Tibial nerve (tissue), 4 donors: ENCODE data around the gene ANKRD44. TPM values are rescaled to one million over a fixed set of nuclear protein-coding genes. Genes with fewer than 3 reads are reported as not detected.
A peak's percentile ranks its signal among the peaks of the same experiment; 100 is the strongest.

ENCODE experiments used
- DNase-seq, 2 donors: peaks; one replicate each; pipeline ENCODE4 v3.0.0-alpha.2; 2019; ENCODE audit warnings: low spot score in 2 of 2
- H3K27ac ChIP-seq, 4 donors: fragments of 200-600 bp; sonication (generic) in 3 of 4; one replicate each; pipeline ENCODE4 v1.5.1; 2017 to 2019; ENCODE audit warnings: mild to moderate bottlenecking in 1 of 4
- H3K27me3 ChIP-seq, 2 donors: fragments of 200-600 bp; sonication (generic) in 1 of 2; one replicate each; pipeline versions ENCODE4 v1.5.1 to v1.6.0; 2017 to 2019
- H3K36me3 ChIP-seq, 3 donors: fragments of 200-600 bp; sonication (generic); one replicate each; pipeline ENCODE4 v1.5.1; 2018 to 2019
- H3K4me1 ChIP-seq, 4 donors: fragments of 200-600 bp; sonication (generic) in 3 of 4; one replicate each; pipeline ENCODE4 v1.5.1; 2017 to 2019
- H3K4me3 ChIP-seq, 4 donors: fragments of 200-600 bp; sonication (generic) in 3 of 4; one replicate each; pipeline ENCODE4 v1.5.1; 2017 to 2019; ENCODE audit warnings: mild to moderate bottlenecking in 1 of 4, moderate library complexity in 1 of 4
- H3K9me3 ChIP-seq, 4 donors: fragments of 200-600 bp; sonication (generic) in 3 of 4; one replicate each; pipeline ENCODE4 v1.5.1; 2017 to 2019
- CTCF ChIP-seq, 5 experiments: fragments of 200-600 bp in 3 of 5; fragments of 450-650 bp in 2 of 5; sonication (generic) in 3 of 5; IDR thresholded peaks; one replicate each; pipeline ENCODE4 v1.5.1; 2016 to 2019; ENCODE audit warnings: antibody characterized with exemption in 5 of 5, mild to moderate bottlenecking in 3 of 5, moderate library complexity in 2 of 5
- EP300 ChIP-seq, 2 donors: sonication (generic); formaldehyde crosslinking; IDR thresholded peaks; one replicate each; pipeline ENCODE4 v1.6.1; 2017; ENCODE audit warnings: antibody characterized with exemption in 2 of 2, mild to moderate bottlenecking in 1 of 2
- POLR2A ChIP-seq, 2 donors: fragments of 450-650 bp; IDR thresholded peaks; one replicate each; pipeline ENCODE4 v1.6.1; 2017; ENCODE audit warnings: antibody characterized with exemption in 2 of 2, mild to moderate bottlenecking in 2 of 2, moderate library complexity in 2 of 2
- WGBS, 2 donors: methylation state at CpG; one replicate each; pipeline ENCODE4 v1.1.5; 2018; 5-methylcytosine and 5-hydroxymethylcytosine counted together
- total RNA-seq, 4 donors: library from RNA; depleted of rRNA; stranded (reverse); fragments of >200 nt; gene quantifications; one replicate each; pipeline ENCODE4 v1.1.0, GENCODE V29; 2016

Gene ANKRD44
- total RNA-seq, 4 donors from 2014 or later = 28.5 to 48.9 (median 41.5) TPM

DNA sequence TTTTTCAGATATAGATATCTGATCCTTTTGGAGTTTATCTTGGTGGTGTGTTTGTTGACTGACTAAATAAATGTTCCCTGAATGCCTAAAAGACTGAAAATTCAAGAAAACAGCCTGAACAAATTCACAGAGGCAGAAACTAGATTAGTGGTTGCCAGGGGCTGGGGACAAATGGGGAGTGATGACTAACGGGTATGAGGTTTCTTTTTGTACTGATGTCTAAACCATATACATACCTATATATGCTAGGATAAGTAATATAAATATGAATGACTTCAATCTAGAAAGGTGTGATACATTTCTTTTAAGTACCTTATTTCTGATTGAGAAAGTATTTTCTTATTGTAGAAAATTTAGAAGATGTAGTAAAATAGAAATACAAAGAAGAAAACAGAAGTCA, 207.2 kb downstream of the ANKRD44 start:
- no peaks in the 10 kb centered on the region for H3K27me3 ChIP-seq
- TF ChIP-seq POLR2A (IDR thresholded peaks at IDR 0.05) (no peak), EP300 (IDR thresholded peaks at IDR 0.05) (no peak), CTCF (IDR thresholded peaks at IDR 0.05) (no peak)
- 93 to 100% methylated on average over 1 of the region's 1 CpG for WGBS, 2 donors
- peaks cover 0 to 22% (median 11%) of the 10 kb centered on the region in 4 donors for H3K4me1 ChIP-seq
- no peak overlapping the region for H3K27ac ChIP-seq
- H3K36me3 ChIP-seq = peaks cover 0 to 5% (median 0%) of the 10 kb centered on the region in 3 donors
- no peaks in the 10 kb centered on the region for H3K9me3 ChIP-seq
- no peak overlapping the region for H3K4me3 ChIP-seq
- no peak for DNase-seq

DNA sequence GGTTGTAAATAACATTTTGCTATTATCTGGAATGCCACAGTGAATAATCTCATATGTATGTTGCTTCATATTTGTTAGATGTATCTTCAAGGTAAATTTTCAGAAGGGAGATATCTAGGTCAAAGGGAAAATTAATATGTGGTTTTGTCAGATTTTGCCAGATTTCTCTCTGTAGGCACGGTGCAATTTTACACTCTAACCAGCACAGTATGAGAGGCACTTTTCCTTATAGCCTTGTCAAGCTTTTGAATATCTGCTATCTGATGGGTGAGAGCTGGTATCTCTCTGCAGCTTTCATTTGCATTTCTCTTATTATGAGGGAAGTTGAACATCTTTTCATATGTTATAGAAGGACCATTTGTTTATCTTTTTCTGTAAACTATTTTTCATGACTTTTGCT, 208.3 kb downstream of the ANKRD44 start:
- peaks cover 0 to 20% (median 1%) of the 10 kb centered on the region in 4 donors for H3K4me1 ChIP-seq
- no peak for DNase-seq
- H3K27me3 ChIP-seq = no peaks in the 10 kb centered on the region
- no peak overlapping the region for H3K4me3 ChIP-seq
- H3K9me3 ChIP-seq = no peaks in the 10 kb centered on the region
- no peak overlapping the region for H3K27ac ChIP-seq
- peaks cover 0 to 5% (median 0%) of the 10 kb centered on the region in 3 donors for H3K36me3 ChIP-seq
- TF ChIP-seq POLR2A (IDR thresholded peaks at IDR 0.05) (no peak), EP300 (IDR thresholded peaks at IDR 0.05) (no peak), CTCF (IDR thresholded peaks at IDR 0.05) (no peak)
- WGBS, 2 donors = 82 to 89% methylated on average over 1 of the region's 1 CpG

GRCh38 chr2:197101519-197101918, 209.1 kb downstream of the ANKRD44 start:
- Histone ChIP-seq H3K27ac (no peak overlapping the region), H3K4me1 (peaks cover 0 to 20% (median 0%) of the 10 kb centered on the region in 4 donors), H3K4me3 (no peak overlapping the region), H3K36me3 (peaks cover 0 to 5% (median 0%) of the 10 kb centered on the region in 3 donors), H3K9me3 (no peaks in the 10 kb centered on the region), H3K27me3 (no peaks in the 10 kb centered on the region)
- 85 to 95% methylated on average over 2 of the region's 2 CpGs for WGBS, 2 donors
- TF ChIP-seq POLR2A (IDR thresholded peaks at IDR 0.05) (no peak), CTCF (IDR thresholded peaks at IDR 0.05) (no peak), EP300 (IDR thresholded peaks at IDR 0.05) (no peak)
- no peak for DNase-seq

- Histone ChIP-seq H3K9me3 (no peaks in the 10 kb centered on the region), H3K27ac (peak overlapping the region in 2 of 4 donors; percentile 8 to 48), H3K36me3 (peaks cover 0 to 5% (median 0%) of the 10 kb centered on the region in 3 donors), H3K4me1 (peaks cover 0 to 15% (median 0%) of the 10 kb centered on the region in 4 donors), H3K4me3 (no peak overlapping the region), H3K27me3 (no peaks in the 10 kb centered on the region)
- WGBS, 2 donors = 54 to 55% methylated on average over 7 of the region's 7 CpGs
- TF ChIP-seq POLR2A (IDR thresholded peaks at IDR 0.05) = no peak
- peak in 1 of 2 donors; percentile 26 for TF ChIP-seq EP300 (IDR thresholded peaks at IDR 0.05)
- peak in 1 of 2 donors; percentile 28 for DNase-seq
Measured at GRCh38 chr2:197097578-197098366, 212.8 kb downstream of the ANKRD44 start.

DNA sequence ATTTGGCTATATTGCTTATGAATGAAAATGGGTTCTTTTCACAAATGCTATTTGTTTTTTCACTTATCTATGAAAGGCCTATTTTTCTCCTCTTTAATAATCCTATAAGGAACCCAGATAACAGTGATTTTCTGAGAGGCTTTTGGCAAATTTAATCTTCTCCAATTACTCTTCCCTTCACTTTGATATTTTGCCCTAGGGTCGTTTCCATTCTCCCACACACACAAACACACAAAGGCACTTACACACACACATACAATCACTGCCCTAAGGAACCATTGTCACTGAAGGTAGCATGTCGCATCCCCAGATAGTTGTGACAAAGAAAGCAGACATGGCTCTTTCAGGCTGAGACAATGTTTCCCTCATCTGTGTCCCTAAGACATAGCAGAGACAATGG, 213.9 kb downstream of the ANKRD44 start:
- Histone ChIP-seq H3K27me3 (no peaks in the 10 kb centered on the region), H3K4me3 (no peak overlapping the region), H3K4me1 (peaks cover 0 to 15% (median 0%) of the 10 kb centered on the region in 4 donors), H3K27ac (peak overlapping the region in 1 of 4 donors; percentile 48), H3K36me3 (peaks cover 0 to 5% (median 0%) of the 10 kb centered on the region in 3 donors), H3K9me3 (no peaks in the 10 kb centered on the region)
- TF ChIP-seq EP300 (IDR thresholded peaks at IDR 0.05) (no peak), CTCF (IDR thresholded peaks at IDR 0.05) (no peak), POLR2A (IDR thresholded peaks at IDR 0.05) (no peak)
- no peak for DNase-seq
- WGBS, 2 donors = 49 to 74% methylated on average over 2 of the region's 2 CpGs
